ENCODE measurements around the gene MIF. TPM values are rescaled to one million over a fixed set of nuclear protein-coding genes. Genes with fewer than 3 reads are reported as not detected.

Gene MIF
- total RNA-seq, 1 experiment from 2014 or later, result 1,068 TPM

- no peak overlapping the region; the same call in 1 of the 2 replicates for H3K14ac ChIP-seq (ENCODE audit: insufficient read depth, low read length)
- peaks cover 3% of the 10 kb centered on the region for H3K23me2 ChIP-seq (ENCODE audit: insufficient read length, low read depth, low read length, poor library complexity, severe bottlenecking)
- no peaks in the 10 kb centered on the region for H3K9me3 ChIP-seq (ENCODE audit: control insufficient read depth, low read depth, low read length)
- no peak overlapping the region for H3K27ac ChIP-seq (ENCODE audit: insufficient read length, low read depth, low read length)
- no peak overlapping the region for H2BK5ac ChIP-seq (ENCODE audit: insufficient read length, low read length)
- H3K27ac Mint-ChIP-seq, result no peak overlapping the region
- no peak overlapping the region for H2AFZ ChIP-seq (ENCODE audit: low read length)
- no peaks in the 10 kb centered on the region for H3K79me1 ChIP-seq (ENCODE audit: insufficient read depth, low read depth, low read length, poor library complexity, severe bottlenecking)
- H3K4me1 ChIP-seq (ENCODE audit: insufficient read depth, low read length), result no peaks in the 10 kb centered on the region; the same call in 1 of the 2 replicates
- H4K5ac ChIP-seq (ENCODE audit: insufficient read length, low read depth, low read length), result no peak overlapping the region
- H3K27me3 Mint-ChIP-seq (ENCODE audit: low read depth), result peaks cover 18% of the 10 kb centered on the region
- H3K4me3 Mint-ChIP-seq, result no peak overlapping the region
- no peak overlapping the region for H3K56ac ChIP-seq (ENCODE audit: insufficient read length, low read depth, low read length)
- H3K18ac ChIP-seq (ENCODE audit: insufficient read length, low read depth, low read length), result no peak overlapping the region
- H4K20me1 ChIP-seq (ENCODE audit: control insufficient read depth, insufficient read depth, insufficient read length), result no peaks in the 10 kb centered on the region
- WGBS (ENCODE audit: extremely low coverage, insufficient read length, low lambda C conversion rate), result no CpG with 5 or more reads among the region's 16 CpGs
- H3T11ph ChIP-seq (ENCODE audit: low read length), result no peak overlapping the region
- H3K4me2 ChIP-seq (ENCODE audit: insufficient read depth, insufficient read length, low read length), result no peak overlapping the region
- H2BK15ac ChIP-seq (ENCODE audit: low read depth, low read length), result no peak overlapping the region
- H3K9me3 Mint-ChIP-seq, result no peaks in the 10 kb centered on the region; a peak in 1 of 5 replicates
- no peaks in the 10 kb centered on the region for H3K27me3 ChIP-seq (ENCODE audit: insufficient read depth, low read length)
- no peak overlapping the region for H3K9ac ChIP-seq (ENCODE audit: extremely low read depth, insufficient read length, low read length)
- no peak overlapping the region for H3K4ac ChIP-seq (ENCODE audit: low read depth, low read length)
- H4K91ac ChIP-seq (ENCODE audit: insufficient read length, low read depth, low read length), result no peak overlapping the region
- no peak overlapping the region for H2BK120ac ChIP-seq (ENCODE audit: low read depth, low read length, poor library complexity, severe bottlenecking)
- DNase-seq, result no peak
- no peaks in the 10 kb centered on the region for H3K79me2 ChIP-seq (ENCODE audit: insufficient read depth, low read length)
- peaks cover 24 to 40% of the 10 kb centered on the region in 2 experiments for H3K4me1 Mint-ChIP-seq
- TF ChIP-seq CTCF (conservative IDR thresholded peaks at IDR 0.05), result no peak
- H3K36me3 Mint-ChIP-seq (ENCODE audit: insufficient read depth in 1 of 3, low read depth in 3 of 3), result no peaks in the 10 kb centered on the region
- H2AK5ac ChIP-seq (ENCODE audit: insufficient read length, low read length), result no peak overlapping the region
- H3K23ac ChIP-seq (ENCODE audit: insufficient read length, low read depth, low read length), result no peak overlapping the region
- H2BK20ac ChIP-seq (ENCODE audit: low read depth, low read length, poor library complexity, severe bottlenecking), result no peak overlapping the region
- H4K8ac ChIP-seq (replicated peaks; ENCODE audit: insufficient read length, low read depth, low read length), result no peak overlapping the region
- H2BK12ac ChIP-seq (ENCODE audit: insufficient read length, low read depth, low read length), result no peak overlapping the region
Measured at GRCh38 chr22:23850136-23850611, 44.0 kb upstream of the MIF start.
